ENCODE data around the gene GRIK4.

The GRIK4 gene

GRCh38 chr11:121037016-121037415 is 525.5 kb downstream of the GRIK4 start:
- DNase-seq (ENCODE audit: low read depth, low spot score) = no peak
- H3K4me3 ChIP-seq (ENCODE audit: low read depth, low read length) = no peak overlapping the region

More at GRCh38 chr11:121037016-121037415, 525.5 kb downstream of the GRIK4 start:
- TF ChIP-seq, protein P1, sequence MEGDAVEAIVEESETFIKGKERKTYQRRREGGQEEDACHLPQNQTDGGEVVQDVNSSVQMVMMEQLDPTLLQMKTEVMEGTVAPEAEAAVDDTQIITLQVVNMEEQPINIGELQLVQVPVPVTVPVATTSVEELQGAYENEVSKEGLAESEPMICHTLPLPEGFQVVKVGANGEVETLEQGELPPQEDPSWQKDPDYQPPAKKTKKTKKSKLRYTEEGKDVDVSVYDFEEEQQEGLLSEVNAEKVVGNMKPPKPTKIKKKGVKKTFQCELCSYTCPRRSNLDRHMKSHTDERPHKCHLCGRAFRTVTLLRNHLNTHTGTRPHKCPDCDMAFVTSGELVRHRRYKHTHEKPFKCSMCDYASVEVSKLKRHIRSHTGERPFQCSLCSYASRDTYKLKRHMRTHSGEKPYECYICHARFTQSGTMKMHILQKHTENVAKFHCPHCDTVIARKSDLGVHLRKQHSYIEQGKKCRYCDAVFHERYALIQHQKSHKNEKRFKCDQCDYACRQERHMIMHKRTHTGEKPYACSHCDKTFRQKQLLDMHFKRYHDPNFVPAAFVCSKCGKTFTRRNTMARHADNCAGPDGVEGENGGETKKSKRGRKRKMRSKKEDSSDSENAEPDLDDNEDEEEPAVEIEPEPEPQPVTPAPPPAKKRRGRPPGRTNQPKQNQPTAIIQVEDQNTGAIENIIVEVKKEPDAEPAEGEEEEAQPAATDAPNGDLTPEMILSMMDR (IDR thresholded peaks at IDR 0.05; ENCODE audit: low read depth, low read length) = no peak
- in situ Hi-C loops (cut with HindIII; ENCODE audit: low sequenced_read_pairs) = no loop called here

Data from astrocyte of the spinal cord (primary cell).